NCI-H2171 (cell line): Measurements from ENCODE around the gene LRRC56.
"Not testable (repeated sequence)": the region's sequence is repeated elsewhere in the genome, so short reads cannot be mapped to it uniquely, and the experiment has no call there.

Experiments used
- DNase-seq: peaks from one replicate; lab custom pipeline; 2025; lab: John Stamatoyannopoulos, UW

LRRC56 gene

DNA sequence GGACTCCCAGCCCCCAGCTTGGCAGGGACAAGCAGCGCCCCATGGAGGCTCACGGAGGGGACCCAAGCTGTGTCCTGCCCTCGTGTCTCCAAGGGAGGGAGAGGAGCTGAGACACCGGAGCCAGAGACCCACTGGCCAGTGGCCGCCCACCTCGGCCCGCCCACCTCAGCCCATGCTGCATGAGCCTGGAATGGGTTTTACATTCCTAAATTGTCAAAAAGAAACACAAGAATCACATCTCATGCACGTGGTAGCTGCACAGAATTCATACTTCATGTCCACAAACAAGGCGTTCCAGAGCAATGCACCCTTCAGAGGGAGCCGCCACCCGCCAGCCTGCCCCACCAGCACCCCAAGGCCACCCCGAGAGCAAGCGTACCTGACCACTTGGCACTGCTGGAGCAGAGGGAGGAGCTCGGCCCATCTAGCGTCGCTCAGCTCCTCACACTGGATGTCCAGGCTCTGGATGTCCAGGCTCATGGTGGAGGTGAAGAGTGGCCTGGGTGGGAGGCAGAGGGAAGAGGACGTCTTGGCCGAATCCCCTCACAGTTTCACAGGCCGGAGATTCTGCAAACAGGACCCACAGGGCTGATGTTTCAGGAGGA, 35.5 kb upstream of the LRRC56 start:
- DNase-seq: no peak

- no peak for DNase-seq
Observed at GRCh38 chr11:502288-503178, 34.8 kb upstream of the LRRC56 start.

- no peak for DNase-seq
Observed at GRCh38 chr11:503179-503981, 33.9 kb upstream of the LRRC56 start.

- no peak for DNase-seq
Observed at GRCh38 chr11:504053-504993, 33.0 kb upstream of the LRRC56 start.

GRCh38 chr11:504994-505344, 32.4 kb upstream of the LRRC56 start:
- DNase-seq: no peak

GRCh38 chr11:506238-506994, 30.9 kb upstream of the LRRC56 start:
- peak; percentile 81 for DNase-seq

GRCh38 chr11:506995-507726, 30.2 kb upstream of the LRRC56 start, which contains the start of gene RNH1:
Gene RNH1, minus strand, starts transcription at chr11:507242. Its CDS starts 5,080 bp downstream, at chr11:502162.
- DNase-seq: peak; percentile 66

DNA sequence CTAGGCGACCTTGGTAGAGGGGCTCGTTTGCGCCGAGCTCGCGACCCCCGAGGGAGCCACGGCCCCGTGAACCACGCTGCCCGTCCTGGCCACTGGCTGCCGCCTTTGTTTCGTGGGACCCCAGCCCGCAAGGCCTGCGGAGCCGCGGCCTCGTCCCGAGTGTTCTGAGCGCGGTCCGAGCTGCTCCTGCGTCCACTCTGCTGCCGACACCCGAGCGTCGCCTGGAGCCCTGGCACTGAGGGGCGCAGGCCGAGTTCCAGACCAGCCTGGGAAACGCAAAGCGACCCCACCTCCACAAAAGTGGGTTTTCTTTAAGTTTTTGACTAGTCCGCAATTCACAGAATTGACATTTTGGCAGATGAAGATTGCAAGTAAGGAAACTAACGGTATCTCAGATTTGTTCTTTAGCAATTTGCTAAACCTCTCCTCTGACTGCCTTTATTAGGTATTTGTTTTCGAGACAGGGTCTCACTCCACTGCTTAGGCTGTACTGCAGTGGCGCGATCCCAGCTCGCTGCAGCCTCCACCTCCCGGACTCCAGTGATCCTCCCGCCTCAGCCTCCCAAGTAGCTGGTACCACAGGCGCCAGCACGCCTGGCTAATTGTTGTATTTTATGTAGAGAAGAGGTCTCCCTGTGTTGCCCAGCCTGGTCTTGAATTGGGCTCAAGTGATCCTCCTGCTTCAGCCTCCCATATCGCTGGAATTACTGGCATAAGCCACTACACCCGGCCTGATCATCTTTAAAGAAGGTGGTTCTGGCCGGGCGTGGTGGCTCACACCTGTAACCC, 29.4 kb upstream of the LRRC56 start:
- no peak for DNase-seq

GRCh38 chr11:508956-509355, 28.4 kb upstream of the LRRC56 start:
- DNase-seq: no peak

- no peak for DNase-seq
Observed at GRCh38 chr11:512761-513595, 24.3 kb upstream of the LRRC56 start.

GRCh38 chr11:514606-515005, 22.7 kb upstream of the LRRC56 start:
- no peak for DNase-seq

- no peak for DNase-seq
Observed at GRCh38 chr11:515131-515530, 22.2 kb upstream of the LRRC56 start.

DNA sequence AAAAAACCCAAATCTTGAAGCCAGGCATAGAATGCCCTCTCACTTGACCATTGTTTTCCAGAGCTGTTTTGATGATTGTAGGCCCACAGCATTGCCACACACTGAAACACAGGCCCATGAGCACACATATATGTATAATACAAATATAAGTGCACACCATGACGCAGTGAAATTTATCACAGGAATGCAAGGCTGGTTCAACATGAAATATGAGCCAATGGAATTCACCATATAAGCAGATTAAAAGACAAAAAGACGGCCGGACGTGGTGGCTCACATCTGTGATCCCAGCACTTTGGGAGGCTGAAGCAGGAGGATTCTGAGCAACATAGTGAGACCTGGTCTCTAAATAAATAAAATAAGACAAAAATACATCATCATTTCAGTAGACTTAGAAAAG, 20.9 kb upstream of the LRRC56 start:
- no peak for DNase-seq

DNA sequence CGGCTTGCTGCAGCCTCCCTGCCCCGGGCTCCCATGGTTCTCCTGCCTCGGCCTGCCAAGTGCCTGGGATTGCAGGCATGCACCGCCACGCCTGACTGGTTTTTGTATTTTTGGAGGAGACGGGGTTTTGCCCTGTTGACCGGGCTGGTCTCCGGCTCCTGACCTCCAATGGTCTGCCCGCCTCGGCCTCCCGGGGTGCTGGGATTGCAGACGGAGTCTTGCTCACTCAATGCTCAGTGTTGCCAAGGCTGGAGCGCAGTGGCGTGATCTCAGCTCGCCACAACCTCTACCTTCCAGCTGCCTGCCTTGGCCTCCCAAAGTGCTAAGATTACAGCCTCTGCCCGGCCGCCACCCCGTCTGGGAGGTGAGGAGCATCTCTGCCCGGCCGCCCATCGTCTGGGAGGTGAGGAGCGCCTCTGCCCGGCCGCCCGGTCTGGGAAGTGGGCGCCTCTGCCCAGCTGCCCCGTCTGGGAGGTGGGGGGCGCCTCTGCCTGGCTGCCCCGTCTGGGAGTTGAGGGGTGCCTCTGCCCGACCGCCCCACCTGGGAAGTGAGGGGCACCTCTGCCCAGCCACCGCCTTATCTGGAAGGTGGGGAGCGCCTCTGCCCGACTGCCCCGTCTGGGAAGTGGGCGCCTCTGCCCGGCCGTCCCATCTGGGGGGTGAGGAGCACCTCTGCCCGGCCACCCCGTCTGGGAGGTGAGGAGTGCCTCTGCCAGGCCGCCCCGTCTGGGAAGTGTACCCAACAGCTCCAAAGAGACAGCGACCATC, 20.2 kb upstream of the LRRC56 start:
- DNase-seq: not testable (repeated sequence)

GRCh38 chr11:518463-519202, 18.7 kb upstream of the LRRC56 start:
- peak; percentile 48 for DNase-seq

- DNase-seq: no peak
Observed at GRCh38 chr11:520428-521176, 16.7 kb upstream of the LRRC56 start.
